Nephron progenitor cell (in vitro differentiated cells): ENCODE results near the gene CDK2.
A peak's percentile ranks its signal among the peaks of the same experiment; 100 is the strongest.
"Not testable (repeated sequence)": the region's sequence is repeated elsewhere in the genome, so short reads cannot be mapped to it uniquely, and the experiment has no call there.

ENCODE experiments used
- DNase-seq: peaks from one replicate; pipeline ENCODE4 v3.0.0; 2021
- H3K27ac Mint-ChIP-seq: 2 replicates; pipeline ENCODE4 v1.8.0; 2021; ENCODE audit warnings: mild to moderate bottlenecking, moderate library complexity, mixed read lengths
- H3K27me3 Mint-ChIP-seq: 2 replicates; pipeline ENCODE4 v1.8.0; 2021; ENCODE audit warnings: mild to moderate bottlenecking, low read depth, mixed read lengths; ENCODE audit not compliant: poor library complexity
- H3K36me3 Mint-ChIP-seq: 2 replicates; pipeline ENCODE4 v1.8.0; 2021; ENCODE audit warnings: low read depth, mixed read lengths
- H3K4me1 Mint-ChIP-seq: 2 replicates; pipeline ENCODE4 v1.8.0; 2021; ENCODE audit warnings: mixed read lengths
- H3K4me3 Mint-ChIP-seq: 2 replicates; pipeline ENCODE4 v1.8.0; 2021; ENCODE audit warnings: mild to moderate bottlenecking, moderate library complexity, mixed read lengths
- H3K9me3 Mint-ChIP-seq: 2 replicates; pipeline ENCODE4 v1.8.0; 2021; ENCODE audit warnings: mild to moderate bottlenecking, moderate library complexity, mixed read lengths
- TF ChIP-seq, protein P1 (sequence below): fragments of 200-600 bp; sonication (generic); IDR thresholded peaks from 2 replicates; pipeline ENCODE4 v1.5.0; 2021; ENCODE audit warnings: antibody characterized with exemption

CDK2 gene

GRCh38 chr12:55978393-55978792, 11.8 kb downstream of the CDK2 start:
- H3K4me1 Mint-ChIP-seq = peaks cover 21% of the 10 kb centered on the region
- H3K27ac Mint-ChIP-seq = no peak overlapping the region
- no peaks in the 10 kb centered on the region for H3K9me3 Mint-ChIP-seq
- no peak for DNase-seq
- no peaks in the 10 kb centered on the region for H3K27me3 Mint-ChIP-seq
- peaks cover 67% of the 10 kb centered on the region for H3K36me3 Mint-ChIP-seq
- TF ChIP-seq, protein P1, sequence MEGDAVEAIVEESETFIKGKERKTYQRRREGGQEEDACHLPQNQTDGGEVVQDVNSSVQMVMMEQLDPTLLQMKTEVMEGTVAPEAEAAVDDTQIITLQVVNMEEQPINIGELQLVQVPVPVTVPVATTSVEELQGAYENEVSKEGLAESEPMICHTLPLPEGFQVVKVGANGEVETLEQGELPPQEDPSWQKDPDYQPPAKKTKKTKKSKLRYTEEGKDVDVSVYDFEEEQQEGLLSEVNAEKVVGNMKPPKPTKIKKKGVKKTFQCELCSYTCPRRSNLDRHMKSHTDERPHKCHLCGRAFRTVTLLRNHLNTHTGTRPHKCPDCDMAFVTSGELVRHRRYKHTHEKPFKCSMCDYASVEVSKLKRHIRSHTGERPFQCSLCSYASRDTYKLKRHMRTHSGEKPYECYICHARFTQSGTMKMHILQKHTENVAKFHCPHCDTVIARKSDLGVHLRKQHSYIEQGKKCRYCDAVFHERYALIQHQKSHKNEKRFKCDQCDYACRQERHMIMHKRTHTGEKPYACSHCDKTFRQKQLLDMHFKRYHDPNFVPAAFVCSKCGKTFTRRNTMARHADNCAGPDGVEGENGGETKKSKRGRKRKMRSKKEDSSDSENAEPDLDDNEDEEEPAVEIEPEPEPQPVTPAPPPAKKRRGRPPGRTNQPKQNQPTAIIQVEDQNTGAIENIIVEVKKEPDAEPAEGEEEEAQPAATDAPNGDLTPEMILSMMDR = no peak
- H3K4me3 Mint-ChIP-seq = no peak overlapping the region

DNA sequence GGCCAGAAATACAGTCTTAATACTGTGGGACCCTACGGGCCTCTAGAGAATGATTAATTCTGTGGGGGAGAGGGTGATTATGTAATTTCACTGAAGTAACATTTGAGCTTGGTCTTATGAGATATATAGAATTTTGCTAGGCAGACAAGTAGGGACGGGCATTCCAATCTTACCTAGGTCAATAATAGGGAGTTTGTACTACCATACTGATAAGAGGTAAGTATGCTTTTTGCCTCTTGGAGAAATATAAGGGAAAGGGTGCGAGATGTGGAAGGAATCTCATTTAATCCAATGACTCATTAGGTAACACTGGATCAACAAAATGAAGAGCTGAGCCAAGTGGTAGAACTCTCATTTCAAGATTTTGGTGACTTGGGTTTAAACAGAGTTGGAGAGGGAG, 12.4 kb downstream of the CDK2 start:
- Mint-ChIP-seq H3K27ac (no peak overlapping the region), H3K9me3 (no peaks in the 10 kb centered on the region), H3K4me3 (no peak overlapping the region), H3K27me3 (no peaks in the 10 kb centered on the region), H3K4me1 (peaks cover 21% of the 10 kb centered on the region), H3K36me3 (peaks cover 73% of the 10 kb centered on the region)
- no peak for DNase-seq
- TF ChIP-seq, protein P1 = no peak

DNA sequence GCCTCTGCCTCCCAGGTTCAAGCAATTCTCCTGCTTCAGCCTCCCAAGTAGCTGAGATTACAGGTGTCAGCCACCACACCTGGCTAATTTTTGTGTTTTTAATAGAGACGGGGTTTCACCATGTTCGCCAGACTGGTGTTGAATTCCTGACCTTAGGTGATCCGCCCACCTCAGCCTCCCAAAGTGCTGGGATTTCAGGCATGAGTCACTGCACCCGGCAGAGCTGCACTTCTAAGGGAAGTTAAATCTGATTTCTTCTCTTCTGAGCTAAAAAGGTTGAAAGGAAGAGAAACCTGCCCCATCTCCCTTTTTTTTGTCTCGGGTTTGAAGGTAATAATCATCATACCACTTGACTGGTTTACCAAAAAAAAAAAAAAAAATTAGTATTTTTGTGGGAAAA, 15.3 kb downstream of the CDK2 start:
- Mint-ChIP-seq H3K4me1 (peaks cover 12% of the 10 kb centered on the region), H3K27ac (peak overlapping the region; percentile 32), H3K36me3 (peaks cover 82% of the 10 kb centered on the region)
- H3K9me3 Mint-ChIP-seq, H3K4me3 Mint-ChIP-seq, H3K27me3 Mint-ChIP-seq, DNase-seq: not testable (repeated sequence)

GRCh38 chr12:55982319-55982936, 15.8 kb downstream of the CDK2 start:
- Mint-ChIP-seq H3K4me1 (peaks cover 6% of the 10 kb centered on the region), H3K27ac (no peak overlapping the region), H3K9me3 (no peaks in the 10 kb centered on the region), H3K27me3 (no peaks in the 10 kb centered on the region), H3K36me3 (peaks cover 79% of the 10 kb centered on the region), H3K4me3 (no peak overlapping the region)
- TF ChIP-seq, protein P1 = no peak
- no peak for DNase-seq

DNA sequence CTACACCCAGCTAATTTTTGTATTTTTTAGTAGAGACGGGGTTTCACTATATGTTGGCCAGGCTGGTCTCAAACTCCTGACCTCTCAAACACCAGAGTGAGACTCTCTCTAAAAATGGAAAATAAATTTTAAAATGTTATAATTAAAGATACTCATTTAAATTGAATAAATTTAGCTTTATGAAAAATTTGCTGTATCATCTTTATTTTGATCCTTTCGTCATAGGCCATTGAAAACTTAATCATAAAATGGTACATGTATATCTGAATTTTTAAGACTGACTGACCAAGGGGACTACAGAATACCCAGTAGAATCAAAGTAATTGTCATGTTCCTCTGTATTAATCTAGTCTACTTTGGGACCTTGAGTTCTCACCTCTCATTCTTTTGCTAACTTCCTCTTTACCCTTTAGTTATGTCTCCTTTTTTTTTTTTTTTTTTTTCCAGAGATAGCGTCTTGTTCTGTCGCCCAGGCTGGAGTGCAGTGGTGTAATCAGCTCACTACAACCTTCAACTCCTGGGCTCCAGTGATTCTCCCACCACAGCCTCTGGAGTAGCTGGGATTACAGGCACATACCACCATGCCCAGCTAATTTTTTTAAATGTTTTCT, 16.7 kb downstream of the CDK2 start:
- Mint-ChIP-seq H3K27ac (peak overlapping the region; percentile 81), H3K4me3 (no peak overlapping the region), H3K36me3 (peaks cover 77% of the 10 kb centered on the region), H3K27me3 (no peaks in the 10 kb centered on the region), H3K4me1 (peaks cover 6% of the 10 kb centered on the region), H3K9me3 (no peaks in the 10 kb centered on the region)
- TF ChIP-seq, protein P1 = no peak
- no peak for DNase-seq

- Mint-ChIP-seq H3K4me3 (no peak overlapping the region), H3K36me3 (peaks cover 78% of the 10 kb centered on the region), H3K27me3 (no peaks in the 10 kb centered on the region), H3K9me3 (no peaks in the 10 kb centered on the region), H3K4me1 (peaks cover 6% of the 10 kb centered on the region), H3K27ac (no peak overlapping the region)
- TF ChIP-seq, protein P1 = no peak
- DNase-seq = no peak
Measured at GRCh38 chr12:55984861-55985260, 18.2 kb downstream of the CDK2 start.
